SKM-1 (cell line): ENCODE measurements around the gene MKX.

ENCODE experiments used
- DNase-seq: peaks from one replicate; lab custom pipeline; 2025; ENCODE audit not compliant: unreplicated experiment; lab: John Stamatoyannopoulos, UW

Gene MKX

DNA sequence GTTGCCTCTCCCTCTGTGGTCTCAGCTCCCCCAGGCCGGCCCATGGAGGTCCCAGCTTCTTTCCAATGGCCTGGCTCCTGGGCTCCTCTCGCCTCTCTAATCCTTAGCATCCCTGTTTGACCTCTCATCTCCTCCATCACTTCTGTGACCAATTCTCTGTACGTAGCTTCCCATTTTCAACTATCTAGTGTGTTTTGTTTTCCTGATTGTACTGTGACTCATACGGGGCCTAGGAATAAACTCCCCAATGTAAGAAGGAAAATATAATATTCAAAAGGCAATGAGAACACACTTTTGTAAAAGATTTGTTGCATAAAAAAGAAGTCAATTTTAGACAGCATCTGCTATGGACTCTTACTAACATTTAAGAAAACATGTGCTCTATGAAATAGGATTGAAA, 90.3 kb downstream of the MKX start:
- no peak for DNase-seq

GRCh38 chr10:27654284-27654683, 91.3 kb downstream of the MKX start:
- no peak for DNase-seq

DNA sequence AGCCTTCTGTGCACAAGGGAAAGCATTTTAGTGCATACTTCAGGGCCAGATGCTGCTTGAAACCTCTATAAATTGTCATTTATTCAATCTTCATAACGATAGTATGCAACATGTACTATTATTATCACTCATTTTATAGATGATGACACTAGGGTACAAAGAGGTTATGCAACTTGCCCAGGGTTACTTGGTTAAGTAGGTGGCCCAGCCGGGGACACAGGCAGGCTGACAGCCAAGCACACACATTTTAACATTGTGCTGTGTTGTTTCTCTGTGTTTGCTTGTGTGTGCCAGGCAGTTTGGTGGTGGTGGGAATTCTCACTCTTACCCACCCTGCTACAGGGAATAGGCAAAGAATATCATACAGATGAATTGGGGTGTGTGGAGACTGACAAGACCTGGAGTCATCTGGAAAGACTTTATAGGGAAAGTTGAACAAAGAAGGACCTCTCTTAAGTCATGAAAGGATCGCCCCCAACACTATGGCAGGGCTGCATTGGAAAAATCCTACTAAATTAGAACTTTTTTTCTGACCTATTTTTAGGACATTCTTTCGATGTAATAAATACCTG, 98.9 kb downstream of the MKX start:
- DNase-seq = no peak

GRCh38 chr10:27646194-27646593, 99.4 kb downstream of the MKX start:
- no peak for DNase-seq

- DNase-seq = no peak
These were observed 101.2 kb downstream of the MKX start for GRCh38 chr10:27644307-27644939.

GRCh38 chr10:27643301-27643700, 102.3 kb downstream of the MKX start:
- no peak for DNase-seq

DNA sequence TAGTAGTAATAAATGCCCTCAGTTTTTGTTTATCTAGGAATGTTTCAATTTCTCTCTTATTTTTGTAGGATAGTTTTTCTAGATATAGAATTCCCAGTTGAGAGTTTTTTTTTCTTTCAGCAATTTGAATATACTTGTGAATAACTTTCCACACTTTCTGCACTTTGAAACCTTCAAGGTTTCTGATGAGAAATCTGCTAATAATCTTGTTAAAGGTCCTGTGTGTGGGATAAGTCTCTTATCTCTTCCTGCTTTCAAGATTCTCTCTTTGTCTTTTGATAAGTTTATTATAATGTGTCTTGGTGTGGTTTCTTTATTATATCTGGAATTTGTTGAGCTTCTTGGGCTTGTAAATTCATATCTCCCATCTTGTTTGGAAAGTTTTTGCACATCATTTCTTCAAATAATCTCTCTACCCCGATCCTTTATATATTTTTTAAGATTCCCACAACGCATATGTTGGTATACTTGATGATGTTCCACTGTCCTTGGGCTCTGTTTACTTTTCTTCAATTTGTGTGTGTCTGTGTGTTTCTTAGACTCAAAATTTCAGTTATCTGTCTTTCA, 103.5 kb downstream of the MKX start:
- DNase-seq = no peak

- no peak for DNase-seq
These were observed 107.4 kb downstream of the MKX start for GRCh38 chr10:27638071-27638750.

DNA sequence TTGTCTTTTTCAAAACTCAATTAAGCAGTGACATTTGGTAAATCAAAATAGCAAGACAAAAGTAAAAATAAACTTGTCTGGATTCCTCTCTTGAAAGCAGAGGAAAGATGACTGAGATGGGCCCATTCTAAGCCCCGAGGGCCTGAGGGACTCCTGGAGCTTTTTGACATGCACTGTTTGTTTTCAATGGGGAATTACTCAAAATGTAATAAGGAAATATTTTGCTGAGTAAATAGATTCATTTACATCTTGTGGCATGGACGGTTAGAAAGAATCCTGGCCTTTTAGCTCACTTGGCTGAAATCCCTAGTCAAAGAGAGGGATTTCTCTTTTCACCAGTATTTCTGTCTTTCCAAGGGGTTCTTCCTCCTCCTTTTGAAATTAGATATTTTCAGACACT, 108.0 kb downstream of the MKX start:
- DNase-seq = no peak

- no peak for DNase-seq
These were observed 108.8 kb downstream of the MKX start for GRCh38 chr10:27636816-27637215.

GRCh38 chr10:27635699-27636270, 109.8 kb downstream of the MKX start:
- DNase-seq = no peak

DNA sequence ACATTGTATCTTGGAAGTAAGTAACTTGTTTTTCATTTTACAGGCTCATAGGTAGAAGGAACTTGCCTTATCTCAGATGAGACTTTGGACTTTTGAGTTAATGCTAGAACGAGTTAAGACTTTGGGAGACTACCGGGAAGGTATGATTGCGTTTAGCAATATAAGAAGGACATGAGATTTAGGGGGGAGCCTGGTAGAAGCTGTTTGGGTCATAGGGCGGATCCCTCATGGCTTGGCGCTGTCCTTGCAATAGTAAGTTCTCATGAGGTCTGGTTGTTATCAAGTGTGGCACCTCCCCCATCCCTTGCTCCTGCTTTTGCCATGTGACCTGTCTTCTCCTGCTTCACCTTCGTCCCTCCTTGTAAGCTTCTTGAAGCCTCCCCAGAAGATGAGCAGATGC, 110.3 kb downstream of the MKX start:
- DNase-seq = no peak

DNA sequence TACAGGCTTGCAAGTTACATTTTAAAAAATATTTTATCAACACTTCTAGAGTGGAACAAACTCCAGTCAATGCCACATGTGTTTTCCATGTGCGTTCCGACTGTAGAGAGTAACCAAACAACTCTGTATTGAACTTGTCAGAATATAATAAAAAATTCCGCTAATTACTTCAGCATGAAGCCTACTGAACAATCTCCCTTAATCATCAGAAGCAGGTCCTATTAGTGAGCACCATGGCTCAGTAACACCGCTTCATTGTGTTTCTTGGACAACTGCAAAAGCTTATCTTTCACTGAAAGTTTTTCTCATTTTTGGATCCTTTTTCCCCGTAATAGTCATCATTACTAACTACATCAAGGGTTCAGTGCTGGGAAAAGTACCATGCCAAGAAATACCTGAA, 117.0 kb downstream of the MKX start:
- no peak for DNase-seq

GRCh38 chr10:27626890-27627289, 118.7 kb downstream of the MKX start:
- no peak for DNase-seq

DNA sequence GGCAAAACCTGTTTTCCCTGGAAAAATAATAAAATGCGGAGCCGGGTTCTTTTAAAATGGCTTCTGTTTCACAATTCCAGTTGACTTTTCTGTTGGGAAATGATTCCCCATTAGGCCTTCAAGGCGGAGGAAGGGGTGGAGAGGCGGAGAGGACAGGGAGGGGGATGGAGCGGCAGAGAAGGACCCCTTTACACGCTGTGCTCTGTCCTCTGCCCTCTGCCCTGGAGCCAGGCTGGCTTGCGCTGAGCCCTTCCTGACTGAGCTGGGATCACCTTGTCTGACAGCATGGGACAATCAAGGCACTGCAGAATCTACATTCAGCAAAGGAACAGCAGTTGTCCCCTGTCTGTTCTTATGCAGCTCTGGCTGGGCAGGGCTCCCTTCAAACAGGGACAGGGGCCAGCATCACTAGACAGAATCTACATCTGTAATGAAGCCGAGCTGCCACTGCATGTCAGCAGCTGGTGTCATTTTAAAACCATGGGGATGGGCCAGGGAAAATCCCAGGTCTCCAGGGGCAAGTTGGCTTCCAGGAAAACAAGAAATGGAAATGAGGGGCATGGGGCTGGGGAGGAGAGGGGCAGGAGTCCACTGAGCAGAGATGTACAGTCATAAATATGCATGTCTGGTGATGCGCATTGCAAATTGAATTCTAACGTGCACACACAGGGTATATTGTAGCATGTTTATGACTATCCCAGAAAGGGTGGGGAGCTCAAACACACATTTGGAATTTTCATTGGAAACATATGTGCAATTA, 120.0 kb downstream of the MKX start:
- DNase-seq = no peak

GRCh38 chr10:27624941-27625340, 120.7 kb downstream of the MKX start:
- no peak for DNase-seq
